Large intestine (tissue), 3 donors: Measurements from ENCODE around the gene SLC35E2B. TPM values are rescaled to one million over a fixed set of nuclear protein-coding genes. Genes with fewer than 3 reads are reported as not detected.
A peak's percentile ranks its signal among the peaks of the same experiment; 100 is the strongest.
"Not testable (repeated sequence)": the region's sequence is repeated elsewhere in the genome, so short reads cannot be mapped to it uniquely, and the experiment has no call there.

Source experiments
- DNase-seq, 2 donors: peaks; one replicate each; pipeline versions ENCODE4 v3.0.0 to v3.0.0-alpha.2; 2013
- H3K27ac ChIP-seq: one replicate; pipeline ENCODE4 v1.5.1; 2013; ENCODE audit warnings: low read length
- H3K27me3 ChIP-seq: 2 replicates; pipeline ENCODE4 v1.6.1; 2013; ENCODE audit warnings: low read length; ENCODE audit not compliant: control insufficient read depth, insufficient read depth
- H3K36me3 ChIP-seq: 2 replicates; pipeline ENCODE4 v1.6.1; 2013; ENCODE audit warnings: low read length; ENCODE audit not compliant: control insufficient read depth, insufficient read depth
- H3K4me1 ChIP-seq: one replicate; pipeline ENCODE4 v1.6.1; 2013; ENCODE audit warnings: low read length; ENCODE audit not compliant: control insufficient read depth, insufficient read depth
- H3K4me3 ChIP-seq: one replicate; pipeline ENCODE4 v1.5.1; 2013; ENCODE audit warnings: low read length
- H3K9me3 ChIP-seq: one replicate; pipeline ENCODE4 v1.6.1; 2013; ENCODE audit warnings: mild to moderate bottlenecking, low read depth, low read length, moderate library complexity; ENCODE audit not compliant: control insufficient read depth
- WGBS: methylation state at CpG from one replicate; pipeline ENCODE4 v1.1.5; 2013; ENCODE audit warnings: low lambda C conversion rate; ENCODE audit not compliant: insufficient coverage; 5-methylcytosine and 5-hydroxymethylcytosine counted together
- polyA plus RNA-seq: library from polyadenylated mRNA; unstranded; fragments of 120-200 nt; gene quantifications from one replicate; pipeline ENCODE4 v1.2.1, GENCODE V29; 2013

The SLC35E2B gene
- polyA plus RNA-seq, 1 donor, result 44.3 TPM

GRCh38 chr1:1728308-1729005 is 35.9 kb upstream of the SLC35E2B start:
- not testable (repeated sequence) for H3K4me1 ChIP-seq, H3K27me3 ChIP-seq, DNase-seq, H3K9me3 ChIP-seq, H3K4me3 ChIP-seq, H3K27ac ChIP-seq
- peaks cover 26% of the 10 kb centered on the region for H3K36me3 ChIP-seq
- no CpG with 5 or more reads among the region's 14 CpGs for WGBS

- not testable (repeated sequence) for H3K27me3 ChIP-seq, H3K4me3 ChIP-seq, DNase-seq, H3K4me1 ChIP-seq, H3K9me3 ChIP-seq, H3K27ac ChIP-seq
- H3K36me3 ChIP-seq, result peaks cover 18% of the 10 kb centered on the region
- no CpG with 5 or more reads among the region's 12 CpGs for WGBS
Measured at GRCh38 chr1:1727131-1727651, 34.6 kb upstream of the SLC35E2B start.

GRCh38 chr1:1726088-1726487 is 33.5 kb upstream of the SLC35E2B start:
- WGBS, result no CpG with 5 or more reads among the region's 17 CpGs
- not testable (repeated sequence) for H3K9me3 ChIP-seq, H3K27me3 ChIP-seq, DNase-seq, H3K27ac ChIP-seq, H3K4me3 ChIP-seq, H3K4me1 ChIP-seq
- peaks cover 17% of the 10 kb centered on the region for H3K36me3 ChIP-seq

GRCh38 chr1:1724035-1724864 is 31.7 kb upstream of the SLC35E2B start, which contains the start of gene CDK11A:
CDK11A (minus strand) TSS chr1:1724357; CDS start chr1:1722818, 1,539 bp downstream.
- not testable (repeated sequence) for H3K9me3 ChIP-seq, H3K27me3 ChIP-seq, H3K4me1 ChIP-seq
- Histone ChIP-seq H3K4me3 (peak within 1 kb of the TSS; percentile 86), H3K27ac (peak within 1 kb of the TSS; percentile 91), H3K36me3 (peaks cover 22% of the 10 kb centered on the region)
- whole genome bisulfite sequencing, result no CpG with 5 or more reads among the region's 78 CpGs
- peak; percentile 96 to 100 for DNase-seq

GRCh38 chr1:1721201-1721600 is 28.6 kb upstream of the SLC35E2B start:
- Histone ChIP-seq H3K4me1 (no peaks in the 10 kb centered on the region), H3K4me3 (no peak overlapping the region), H3K36me3 (peaks cover 30% of the 10 kb centered on the region), H3K27me3 (no peaks in the 10 kb centered on the region), H3K27ac (no peak overlapping the region), H3K9me3 (no peaks in the 10 kb centered on the region)
- WGBS, result no CpG with 5 or more reads among the region's 7 CpGs
- DNase-seq, result no peak

- H3K4me1 ChIP-seq, H3K4me3 ChIP-seq, H3K27ac ChIP-seq, H3K9me3 ChIP-seq, H3K27me3 ChIP-seq: not testable (repeated sequence)
- no CpG with 5 or more reads among the region's 18 CpGs for WGBS
- H3K36me3 ChIP-seq, result peaks cover 19% of the 10 kb centered on the region
- peak in 1 of 2 donors; percentile 5 for DNase-seq
Measured at GRCh38 chr1:1715109-1715883, 22.7 kb upstream of the SLC35E2B start.

- not testable (repeated sequence) for DNase-seq, H3K4me1 ChIP-seq, H3K27me3 ChIP-seq, H3K9me3 ChIP-seq, H3K4me3 ChIP-seq, H3K27ac ChIP-seq
- peaks cover 15% of the 10 kb centered on the region for H3K36me3 ChIP-seq
- WGBS, result no CpG with 5 or more reads among the region's 20 CpGs
Measured at GRCh38 chr1:1707897-1708296, 15.3 kb upstream of the SLC35E2B start.

- H3K4me3 ChIP-seq, DNase-seq, H3K9me3 ChIP-seq, H3K4me1 ChIP-seq, H3K27ac ChIP-seq, H3K27me3 ChIP-seq: not testable (repeated sequence)
- H3K36me3 ChIP-seq, result peaks cover 15% of the 10 kb centered on the region
- WGBS, result no CpG with 5 or more reads among the region's 23 CpGs
Measured at GRCh38 chr1:1707241-1707640, 14.6 kb upstream of the SLC35E2B start.

- not testable (repeated sequence) for H3K9me3 ChIP-seq, H3K4me3 ChIP-seq, H3K27me3 ChIP-seq, H3K4me1 ChIP-seq, H3K27ac ChIP-seq, DNase-seq
- H3K36me3 ChIP-seq, result peaks cover 15% of the 10 kb centered on the region
- no CpG with 5 or more reads among the region's 10 CpGs for WGBS
Measured at GRCh38 chr1:1705623-1706022, 13.0 kb upstream of the SLC35E2B start.

- DNase-seq, H3K9me3 ChIP-seq, H3K27me3 ChIP-seq, H3K4me1 ChIP-seq, H3K27ac ChIP-seq, H3K4me3 ChIP-seq: not testable (repeated sequence)
- H3K36me3 ChIP-seq, result peaks cover 15% of the 10 kb centered on the region
- WGBS, result no CpG with 5 or more reads among the region's 27 CpGs
Measured at GRCh38 chr1:1704284-1704957, 11.8 kb upstream of the SLC35E2B start.
